ENCODE data around the gene STYXL1. TPM values are rescaled to one million over a fixed set of nuclear protein-coding genes. Genes with fewer than 3 reads are reported as not detected.

Gene STYXL1
- total RNA-seq, 1 donor from 2014 or later: 32.5 TPM

- no peak for TF ChIP-seq CTCF (IDR thresholded peaks at IDR 0.05)
- H3K27ac Mint-ChIP-seq (ENCODE audit: unreplicated experiment): no peak overlapping the region
- H3K9me3 Mint-ChIP-seq (ENCODE audit: unreplicated experiment): no peaks in the 10 kb centered on the region
These were observed 60.6 kb downstream of the STYXL1 start for GRCh38 chr7:75987026-75987804.

GRCh38 chr7:75986147-75986781 lies 61.5 kb downstream of the STYXL1 start:
- no peak for TF ChIP-seq CTCF (IDR thresholded peaks at IDR 0.05)
- Mint-ChIP-seq H3K36me3 (ENCODE audit: unreplicated experiment) (peaks cover 8% of the 10 kb centered on the region), H3K27me3 (ENCODE audit: unreplicated experiment) (no peaks in the 10 kb centered on the region), H3K27ac (ENCODE audit: unreplicated experiment) (no peak overlapping the region), H3K9me3 (ENCODE audit: unreplicated experiment) (no peaks in the 10 kb centered on the region), H3K4me3 (ENCODE audit: unreplicated experiment) (no peak overlapping the region), H3K4me1 (ENCODE audit: unreplicated experiment) (peaks cover 10% of the 10 kb centered on the region)
- DNase-seq (ENCODE audit: extremely low spot score, unreplicated experiment): no peak

More at GRCh38 chr7:75987026-75987804, 60.6 kb downstream of the STYXL1 start:
- Mint-ChIP-seq H3K4me3 (ENCODE audit: unreplicated experiment) (no peak overlapping the region), H3K36me3 (ENCODE audit: unreplicated experiment) (peaks cover 6% of the 10 kb centered on the region), H3K27me3 (ENCODE audit: unreplicated experiment) (no peaks in the 10 kb centered on the region), H3K4me1 (ENCODE audit: unreplicated experiment) (peaks cover 10% of the 10 kb centered on the region)
- DNase-seq (ENCODE audit: extremely low spot score, unreplicated experiment): no peak

- Mint-ChIP-seq H3K27me3 (ENCODE audit: unreplicated experiment) (no peaks in the 10 kb centered on the region), H3K4me3 (ENCODE audit: unreplicated experiment) (no peak overlapping the region), H3K36me3 (ENCODE audit: unreplicated experiment) (peaks cover 8% of the 10 kb centered on the region), H3K9me3 (ENCODE audit: unreplicated experiment) (no peaks in the 10 kb centered on the region), H3K4me1 (ENCODE audit: unreplicated experiment) (peaks cover 5% of the 10 kb centered on the region), H3K27ac (ENCODE audit: unreplicated experiment) (no peak overlapping the region)
- no peak for DNase-seq (ENCODE audit: extremely low spot score, unreplicated experiment)
- no peak for TF ChIP-seq CTCF (IDR thresholded peaks at IDR 0.05)
These were observed 62.2 kb downstream of the STYXL1 start for GRCh38 chr7:75985518-75986146.

GRCh38 chr7:75985009-75985517 lies 62.7 kb downstream of the STYXL1 start:
- no peak for TF ChIP-seq CTCF (IDR thresholded peaks at IDR 0.05)
- no peaks in the 10 kb centered on the region for H3K9me3 Mint-ChIP-seq (ENCODE audit: unreplicated experiment)
- no peak overlapping the region for H3K4me3 Mint-ChIP-seq (ENCODE audit: unreplicated experiment)
- no peak for DNase-seq (ENCODE audit: extremely low spot score, unreplicated experiment)
- H3K27me3 Mint-ChIP-seq (ENCODE audit: unreplicated experiment): no peaks in the 10 kb centered on the region
- peaks cover 5% of the 10 kb centered on the region for H3K4me1 Mint-ChIP-seq (ENCODE audit: unreplicated experiment)
- H3K36me3 Mint-ChIP-seq (ENCODE audit: unreplicated experiment): peaks cover 9% of the 10 kb centered on the region
- H3K27ac Mint-ChIP-seq (ENCODE audit: unreplicated experiment): no peak overlapping the region

Data from osteocyte (in vitro differentiated cells).